CD4-positive, alpha-beta T cell treated with Interleukin-17A for 1 hour (primary cell): ENCODE results near the gene HSPA4.
"Not testable (repeated sequence)": the region's sequence is repeated elsewhere in the genome, so short reads cannot be mapped to it uniquely, and the experiment has no call there.

ENCODE experiments used
- DNase-seq: peaks from one replicate; pipeline ENCODE4 v3.0.0-alpha.2; 2020

The HSPA4 gene

DNA sequence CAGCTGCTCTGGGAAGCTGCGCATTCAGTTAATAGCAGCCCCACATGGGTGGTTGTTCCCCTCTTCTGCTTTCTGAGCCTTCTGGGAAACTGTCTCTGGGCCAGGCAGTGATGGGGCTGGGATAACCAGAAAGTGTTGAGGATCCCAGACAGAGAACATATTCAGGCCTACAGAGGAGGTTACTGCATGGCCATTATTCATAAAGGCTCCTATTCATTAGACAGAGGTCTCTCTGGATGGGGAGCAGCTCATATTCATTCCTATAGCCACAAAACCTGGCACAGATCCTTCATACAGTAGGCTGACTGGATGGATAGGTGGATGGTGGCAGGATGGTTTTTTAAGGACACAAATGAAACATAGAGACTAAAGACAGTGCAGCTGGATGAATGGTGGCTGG lies 76.3 kb downstream of the HSPA4 start:
- DNase-seq, result no peak

DNA sequence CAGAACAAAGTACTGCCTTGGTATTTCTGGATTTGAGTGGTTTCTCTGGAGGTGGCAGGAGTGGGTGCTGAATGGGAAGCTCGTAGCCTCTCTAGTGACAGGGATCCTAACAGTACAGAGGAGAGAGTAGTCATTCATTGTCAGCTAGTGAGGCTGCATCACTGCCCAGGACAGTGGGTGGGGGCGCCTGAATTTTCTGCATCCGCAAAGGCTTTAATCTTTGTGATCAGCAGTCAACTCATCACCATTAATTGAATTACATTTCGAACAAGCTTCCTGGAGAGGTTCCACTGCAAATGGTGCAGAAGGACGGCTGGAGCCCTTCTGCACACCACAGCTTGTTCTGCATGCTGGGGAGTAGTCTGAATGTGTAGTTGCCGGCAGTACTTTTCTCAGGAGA lies 77.5 kb downstream of the HSPA4 start:
- DNase-seq, result no peak

DNA sequence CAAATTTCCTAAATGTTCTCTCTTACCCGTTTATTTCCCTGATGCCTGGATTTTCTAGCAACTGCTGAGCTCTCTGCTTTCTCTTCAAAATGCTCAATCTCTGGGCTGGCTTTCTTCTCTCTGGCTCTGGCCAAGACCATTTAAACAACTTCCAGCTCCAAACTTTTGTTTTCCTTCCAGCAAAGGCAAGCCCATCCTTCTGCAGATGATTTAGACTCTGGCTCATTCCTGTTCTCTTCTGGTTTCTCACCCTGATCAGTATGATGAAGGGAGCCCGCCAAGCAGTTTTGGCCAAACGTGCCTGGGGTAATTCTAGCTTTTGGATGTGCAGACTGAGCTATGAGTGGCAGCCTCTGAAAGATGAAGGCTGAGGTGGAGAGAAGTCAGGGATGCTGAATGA lies 78.1 kb downstream of the HSPA4 start:
- DNase-seq, result no peak

DNA sequence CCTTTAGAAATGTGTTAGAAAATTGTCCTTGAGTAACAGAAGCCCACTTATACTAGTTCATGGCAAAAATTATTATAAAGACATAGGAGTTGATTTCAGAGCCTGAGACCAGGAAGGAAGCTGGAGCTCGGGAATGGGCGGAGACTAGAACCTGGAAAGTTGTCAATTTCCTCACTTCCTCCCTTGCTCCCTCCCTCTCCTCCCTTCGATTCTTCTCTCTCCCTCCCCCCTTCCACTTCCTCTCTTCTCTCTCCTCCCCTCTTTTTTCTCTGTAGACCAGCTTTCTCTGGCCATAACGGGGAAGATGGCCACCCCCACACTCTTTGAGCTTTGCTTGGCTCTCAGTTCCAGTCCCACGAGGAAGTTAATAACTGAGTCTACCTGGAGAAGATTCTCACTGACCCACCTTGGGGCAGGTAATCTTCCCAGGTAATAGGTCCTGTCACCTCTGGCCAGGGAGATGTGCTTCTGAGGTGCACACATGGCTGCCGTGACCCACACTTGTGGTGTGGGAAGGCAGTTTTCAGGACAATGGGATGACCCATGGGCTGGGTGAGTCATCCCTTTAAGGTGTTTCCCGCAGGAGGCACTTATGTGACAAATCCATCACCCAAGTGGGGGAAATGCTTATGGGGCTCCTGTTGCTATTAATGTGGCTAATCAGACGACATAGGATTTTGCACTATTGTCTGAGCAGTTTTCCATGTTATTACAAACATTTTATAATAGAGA lies 78.7 kb downstream of the HSPA4 start:
- no peak for DNase-seq

DNA sequence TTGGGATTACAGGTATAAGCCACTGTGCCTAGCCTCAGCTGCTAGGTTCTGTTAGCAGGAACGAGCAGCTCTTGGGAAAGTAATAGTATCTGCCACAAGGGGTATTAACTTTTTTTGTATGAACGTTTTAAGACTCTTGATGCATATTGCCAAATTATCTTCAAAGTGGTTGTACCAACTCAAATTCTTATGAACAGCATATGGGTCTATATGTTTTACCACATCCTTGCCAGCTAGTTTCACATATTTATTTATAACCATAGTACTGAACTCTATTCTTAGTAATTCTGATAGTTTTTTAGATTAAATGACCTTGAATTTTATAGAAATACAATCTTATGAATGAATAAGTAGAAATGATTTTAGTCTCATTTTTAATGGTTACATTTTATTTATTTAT lies 80.9 kb downstream of the HSPA4 start:
- no peak for DNase-seq

DNA sequence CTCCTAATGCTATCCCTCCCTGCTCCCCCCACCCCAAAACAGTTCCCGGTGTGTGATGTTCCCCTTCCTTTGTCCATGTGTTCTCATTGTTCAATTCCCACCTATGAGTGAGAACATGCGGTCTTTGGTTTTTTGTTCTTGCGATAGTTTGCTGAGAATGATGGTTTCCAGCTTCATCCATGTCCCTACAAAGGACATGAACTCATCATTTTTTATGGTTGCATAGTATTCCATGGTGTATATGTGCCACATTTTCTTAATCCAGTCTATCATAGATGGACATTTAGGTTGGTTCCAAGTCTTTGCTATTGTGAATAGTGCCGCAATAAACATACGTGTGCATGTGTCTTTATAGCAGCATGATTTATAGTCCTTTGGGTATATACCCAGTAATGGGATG lies 81.4 kb downstream of the HSPA4 start:
- DNase-seq, result not testable (repeated sequence)

DNA sequence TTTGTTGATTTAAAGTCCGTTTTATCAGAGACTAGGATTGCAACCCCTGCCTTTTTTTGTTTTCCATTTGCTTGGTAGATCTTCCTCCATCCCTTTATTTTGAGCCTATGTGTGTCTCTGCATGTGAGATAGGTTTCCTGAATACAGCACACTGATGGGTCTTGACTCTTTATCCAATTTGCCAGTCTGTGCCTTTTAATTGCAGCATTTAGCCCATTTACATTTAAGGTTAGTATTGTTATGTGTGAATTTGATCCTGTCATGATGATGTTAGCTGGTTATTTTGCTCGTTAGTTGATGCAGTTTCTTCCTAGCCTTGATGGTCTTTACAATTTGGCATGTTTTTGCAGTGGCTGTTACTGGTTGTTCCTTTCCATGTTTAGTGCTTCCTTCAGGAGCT lies 85.1 kb downstream of the HSPA4 start:
- DNase-seq, result not testable (repeated sequence)

DNA sequence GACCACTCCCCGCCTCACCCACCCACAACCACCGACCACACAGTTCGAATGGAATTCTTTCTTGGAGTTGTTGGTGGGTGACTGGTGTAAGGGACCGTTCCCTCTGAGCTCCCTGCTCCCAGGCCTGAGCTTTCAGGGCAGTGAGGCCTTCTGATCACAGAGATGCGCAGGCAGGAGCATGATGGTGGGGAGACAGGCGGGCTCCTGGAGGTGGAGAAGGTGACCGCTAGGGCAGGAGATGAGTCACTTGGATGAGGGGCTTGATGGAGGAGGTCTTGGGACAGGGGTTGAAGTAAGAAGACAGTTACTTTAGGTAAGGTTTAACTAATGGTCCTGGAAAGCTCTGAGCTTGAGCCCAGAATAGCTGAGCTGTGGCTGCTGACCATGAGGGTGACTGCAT lies 88.5 kb downstream of the HSPA4 start:
- no peak for DNase-seq

DNA sequence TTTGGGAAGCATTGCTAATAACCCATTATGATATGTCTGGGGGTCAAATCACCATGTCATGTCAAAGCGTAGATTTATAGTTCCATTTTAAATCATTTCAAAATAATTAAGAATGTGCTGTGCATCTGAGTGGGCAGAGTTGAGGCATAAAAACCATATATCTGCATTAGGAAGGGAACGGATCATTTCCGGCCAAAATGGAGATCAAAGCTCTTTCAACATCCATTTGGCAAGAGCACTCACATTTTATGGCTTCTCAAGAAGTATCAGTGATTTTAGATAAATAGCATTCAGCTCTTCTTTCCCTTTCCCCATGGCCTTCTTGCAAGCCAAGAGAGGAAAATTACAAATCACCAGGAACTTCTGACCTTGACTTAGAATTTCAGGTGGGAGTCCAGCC lies 89.9 kb downstream of the HSPA4 start:
- DNase-seq, result no peak

DNA sequence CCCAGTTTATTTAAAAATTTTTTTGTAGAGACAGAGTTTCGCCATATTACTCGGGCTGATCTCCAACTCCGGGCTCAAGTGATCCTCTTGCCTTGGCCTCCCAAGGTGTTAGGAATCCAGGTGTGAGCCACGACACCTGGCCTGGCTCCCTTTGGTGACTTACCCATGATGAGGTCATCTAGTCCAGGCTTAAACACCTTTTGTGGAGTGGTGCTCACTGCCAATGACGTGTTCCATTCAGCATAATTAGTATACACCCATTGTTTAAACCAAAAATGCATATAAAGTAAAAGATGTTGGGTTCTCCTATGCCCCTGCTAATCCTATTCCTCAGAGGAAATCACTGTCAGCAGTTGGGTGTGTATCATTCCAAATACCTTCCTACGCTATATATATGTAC lies 91.0 kb downstream of the HSPA4 start:
- DNase-seq, result no peak

DNA sequence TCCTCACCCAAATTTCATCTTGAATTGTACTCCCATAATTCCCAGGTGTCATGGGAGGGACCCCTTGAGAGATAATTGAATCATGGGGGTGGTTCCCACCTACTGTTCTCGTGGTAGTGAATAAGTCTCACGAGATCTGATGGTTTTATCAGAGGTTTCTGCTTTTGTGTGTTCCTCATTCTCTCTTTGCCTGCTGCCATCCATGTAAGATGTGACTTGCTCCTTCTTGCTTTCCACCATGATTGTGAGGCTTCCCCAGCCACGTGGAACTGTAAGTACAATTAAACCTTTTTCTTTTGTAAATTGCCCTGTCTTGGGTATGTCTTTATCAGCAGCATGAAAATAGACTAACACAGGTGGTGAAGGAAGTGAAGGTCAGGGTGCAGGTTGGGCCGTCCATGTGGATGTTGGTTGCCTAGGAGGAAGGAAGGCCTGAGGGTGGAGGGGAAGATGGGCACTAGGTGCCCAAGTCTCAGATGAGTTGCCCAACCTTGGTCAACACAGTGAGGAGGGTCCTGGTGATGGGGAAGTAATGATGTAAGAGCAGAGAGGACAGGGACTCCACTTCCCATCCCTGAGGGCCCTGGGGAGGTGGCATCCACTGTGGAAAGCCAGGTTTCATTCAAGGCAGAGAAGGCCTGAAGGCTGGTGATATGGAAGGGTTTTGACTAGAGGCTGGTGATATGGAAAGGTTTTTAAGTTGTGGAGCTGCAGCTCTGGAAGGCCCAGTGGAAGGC lies 92.6 kb downstream of the HSPA4 start:
- no peak for DNase-seq

DNA sequence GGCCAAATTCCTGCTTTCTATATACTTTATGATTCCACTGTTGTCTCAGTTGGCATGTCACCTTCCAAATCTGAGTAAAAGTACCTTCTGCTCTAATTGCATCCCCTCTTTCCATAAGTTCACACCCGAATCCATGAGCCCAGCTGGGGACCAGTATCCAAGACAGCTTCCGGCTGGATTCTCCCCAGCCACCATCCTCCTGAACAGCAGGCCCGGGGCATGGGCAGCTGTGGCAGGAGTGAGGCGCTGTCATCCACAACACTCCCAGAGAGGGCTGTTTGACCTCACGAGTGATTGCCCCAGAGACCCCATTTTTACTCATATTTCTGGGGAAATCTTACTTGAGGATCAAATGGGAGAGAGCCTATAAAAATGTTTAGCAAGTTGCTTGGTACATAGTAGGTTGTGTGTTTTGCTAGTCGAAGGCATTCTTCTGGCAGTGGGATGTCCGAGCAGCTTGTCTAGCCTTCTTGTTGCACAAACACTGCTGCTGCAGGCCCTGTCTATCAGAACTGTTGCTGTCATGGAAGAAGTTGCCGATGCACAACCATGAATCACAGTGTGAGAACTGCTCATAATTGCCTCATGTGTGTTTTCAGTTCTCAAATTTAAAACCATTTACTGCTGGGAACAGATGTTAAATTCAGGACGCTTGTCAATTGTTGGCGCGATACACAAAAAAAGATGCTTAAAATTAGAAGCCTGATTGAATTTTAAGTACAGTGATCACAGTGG lies 93.8 kb downstream of the HSPA4 start:
- DNase-seq, result no peak

DNA sequence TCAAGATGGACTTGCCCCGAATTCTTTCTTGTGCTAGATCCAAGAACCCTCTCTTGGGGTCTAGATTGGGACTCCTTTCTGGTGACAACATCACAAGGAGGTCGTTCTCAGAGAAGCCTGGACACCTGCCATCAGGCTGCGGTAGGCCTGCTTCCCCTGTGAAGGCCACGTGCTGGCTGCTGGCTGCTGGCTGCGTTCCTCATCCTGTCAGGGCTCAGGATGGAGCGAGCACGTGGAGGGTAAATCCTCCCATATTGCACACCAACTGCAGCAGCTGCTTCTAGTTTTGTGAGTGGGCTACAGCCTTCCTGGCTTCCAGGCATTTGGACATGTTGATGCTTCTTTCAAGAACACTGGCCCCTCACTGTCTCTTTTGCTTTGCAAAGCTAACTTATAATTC lies 95.6 kb downstream of the HSPA4 start:
- no peak for DNase-seq

DNA sequence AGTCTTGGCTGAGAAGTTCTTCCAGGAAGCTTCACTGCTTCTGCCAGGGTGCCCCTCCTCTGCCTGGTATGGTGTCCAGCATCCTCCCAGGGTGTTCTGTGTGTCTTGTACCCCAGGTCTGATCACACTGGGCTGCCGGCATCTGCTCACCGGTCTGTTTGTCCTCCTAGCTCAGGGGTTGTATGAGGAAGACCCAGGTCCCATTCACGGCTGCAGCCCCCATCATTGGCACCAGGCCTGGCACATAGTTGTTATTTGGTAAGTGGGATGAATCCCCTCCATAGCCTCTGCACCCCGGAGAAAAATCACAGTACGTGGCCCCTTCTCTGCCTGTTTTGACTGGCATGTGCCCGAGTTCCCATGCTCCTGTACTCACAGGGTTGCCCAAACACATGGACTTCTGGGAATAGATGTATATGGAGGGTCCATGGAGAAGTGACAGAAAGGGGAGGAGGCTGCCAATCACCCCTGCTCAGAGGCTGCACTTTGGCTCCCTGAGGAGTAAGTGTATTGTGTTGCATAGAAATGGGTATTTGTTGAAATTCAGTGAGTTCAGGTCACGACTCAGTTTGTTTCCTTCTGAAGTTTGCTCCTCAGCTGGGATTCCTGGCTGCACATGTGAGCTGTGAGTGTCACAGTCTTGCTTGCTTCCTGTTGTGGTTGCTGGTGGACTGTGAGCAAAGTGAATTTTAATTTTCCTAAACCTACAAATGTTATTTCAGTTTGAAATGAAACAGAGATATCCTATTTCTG lies 96.2 kb downstream of the HSPA4 start:
- no peak for DNase-seq

DNA sequence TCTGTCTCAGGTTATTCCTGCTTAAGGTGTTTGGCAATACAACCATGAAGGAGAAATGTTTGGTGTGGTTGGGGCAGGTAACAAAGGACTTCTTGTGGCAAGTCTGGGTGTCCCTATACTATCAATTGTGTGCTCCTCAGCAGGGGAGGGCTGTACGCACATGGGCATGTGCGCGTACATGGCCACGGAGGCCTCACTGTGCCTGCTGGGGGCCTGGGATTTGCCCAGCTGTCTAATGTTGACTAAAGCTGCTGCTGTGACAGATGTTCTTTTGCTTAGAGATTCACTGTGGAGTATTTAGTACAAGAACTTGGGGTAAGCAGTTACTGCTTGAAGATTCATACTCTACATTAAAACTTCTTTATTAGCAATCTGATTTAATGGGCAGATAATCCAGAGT lies 97.5 kb downstream of the HSPA4 start:
- no peak for DNase-seq

DNA sequence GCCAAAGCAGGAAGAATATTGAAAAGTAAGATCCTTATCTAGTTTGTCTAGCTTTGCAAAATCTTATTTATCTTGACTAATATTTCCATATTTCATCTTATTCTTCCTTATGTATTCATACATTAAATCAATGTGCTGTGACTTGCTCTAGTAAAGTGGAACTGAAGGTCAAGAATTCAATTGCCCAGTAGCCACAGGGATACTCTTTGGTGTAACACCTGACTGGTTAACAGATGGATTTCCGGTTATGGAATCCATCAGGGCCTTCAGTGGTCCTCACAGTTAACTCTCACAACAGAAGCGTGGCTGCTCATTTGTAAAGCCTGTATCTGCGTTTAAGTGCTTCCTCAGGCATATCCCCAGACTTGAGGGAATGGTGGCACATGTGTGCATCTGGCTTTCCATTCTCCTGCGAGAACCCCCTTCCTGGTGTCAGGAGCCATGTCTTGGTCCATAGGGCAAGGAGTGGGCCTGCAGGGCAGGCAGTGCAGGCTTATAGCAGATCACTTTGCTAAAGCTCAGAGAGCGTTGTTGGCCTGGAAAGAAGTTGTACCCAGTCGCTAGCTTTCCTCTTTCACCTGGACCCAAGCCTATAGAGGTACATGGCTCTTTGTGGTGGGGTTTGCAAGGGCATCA lies 99.2 kb downstream of the HSPA4 start:
- DNase-seq, result no peak

DNA sequence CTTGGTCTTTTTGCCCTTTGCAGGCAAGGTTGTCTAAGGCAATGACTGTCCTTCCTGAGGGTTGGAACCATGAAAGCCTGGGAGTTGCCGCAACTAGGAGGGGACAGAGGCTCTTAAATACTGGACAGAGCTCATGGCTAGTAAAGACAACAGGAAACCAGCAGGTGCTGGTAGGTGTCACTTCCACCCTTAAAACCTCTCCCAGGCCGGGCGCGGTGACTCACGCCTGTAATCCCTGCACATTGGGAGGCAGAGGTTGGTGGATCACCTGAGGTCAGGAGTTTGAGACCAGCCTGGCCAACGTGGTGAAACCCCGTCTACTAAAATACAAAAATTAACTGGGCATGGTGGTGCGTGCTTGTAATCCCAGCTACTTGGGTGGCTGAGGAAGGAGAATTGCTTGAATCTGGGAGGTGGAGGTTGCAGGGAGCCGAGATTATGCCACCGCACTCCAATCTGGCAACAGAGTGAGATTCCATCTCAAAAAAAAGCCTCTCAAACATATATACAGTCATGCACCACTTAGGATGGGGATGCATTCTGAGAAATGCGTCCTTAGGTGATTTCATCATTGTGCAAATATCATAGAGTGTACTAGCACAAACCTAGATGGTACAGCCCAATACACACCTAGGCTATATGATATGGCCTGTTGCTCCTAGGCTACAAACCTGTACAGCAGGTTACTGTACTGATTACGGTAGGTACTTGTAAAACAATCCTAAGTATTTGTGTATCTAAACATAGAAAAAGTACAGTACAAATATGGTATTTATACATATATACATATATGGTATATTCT lies 102.7 kb downstream of the HSPA4 start:
- DNase-seq, result no peak

DNA sequence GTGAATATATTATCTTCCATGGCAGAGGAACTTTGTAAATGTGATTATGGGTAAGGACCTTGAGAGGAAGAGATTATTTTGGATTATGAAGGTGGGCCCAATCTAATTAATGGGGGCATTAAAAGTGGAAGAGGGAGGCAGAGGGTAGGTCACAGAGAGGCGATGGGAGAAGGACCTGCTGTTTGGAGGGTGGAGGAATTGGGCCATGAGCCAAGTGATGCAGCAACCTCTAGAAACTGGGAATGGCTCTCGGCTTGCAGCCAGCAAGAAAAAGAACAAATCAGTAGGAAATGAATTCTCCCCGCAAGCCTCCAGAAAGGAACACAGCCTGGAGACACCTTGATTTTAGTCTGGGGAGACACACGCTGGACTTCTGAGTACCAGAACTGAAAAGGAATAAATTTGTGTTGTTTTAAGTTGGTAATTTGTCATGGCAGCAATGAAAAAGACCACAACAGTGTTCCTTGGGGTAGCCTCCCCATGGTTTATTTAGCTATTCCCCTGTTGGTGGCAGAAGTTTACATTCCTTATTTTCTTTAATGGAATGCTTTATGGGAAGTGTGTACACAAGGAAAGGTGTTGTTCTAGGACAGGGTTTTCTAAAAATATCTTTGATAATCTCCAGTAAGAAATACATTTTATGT lies 103.6 kb downstream of the HSPA4 start:
- no peak for DNase-seq
